Retina (tissue), 1 donor: ENCODE results near the gene SLC25A48.
A peak's percentile ranks its signal among the peaks of the same experiment; 100 is the strongest.

Experiments
- DNase-seq: peaks from one replicate; pipeline ENCODE4 v3.0.0-alpha.2; 2016

The SLC25A48 gene

DNA sequence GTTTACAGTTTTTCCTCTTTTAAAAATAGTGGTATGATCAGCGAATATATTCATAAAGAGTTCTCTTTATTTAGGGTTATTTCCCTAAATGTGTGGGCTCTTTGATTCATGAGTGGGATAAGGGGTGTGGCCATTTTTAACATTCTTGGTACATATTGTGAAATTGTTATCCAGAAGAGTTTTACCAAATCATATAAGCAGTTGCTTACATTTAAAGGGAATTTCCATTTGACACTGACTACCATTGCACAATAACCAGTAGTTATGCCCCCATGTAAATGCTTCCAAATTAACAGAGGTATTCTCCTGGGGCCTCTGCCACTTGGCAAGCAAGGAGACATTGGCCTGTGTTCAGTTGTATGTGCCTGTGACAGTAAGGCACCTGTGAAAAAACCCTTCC, 27.2 kb downstream of the SLC25A48 start:
- DNase-seq = no peak

DNA sequence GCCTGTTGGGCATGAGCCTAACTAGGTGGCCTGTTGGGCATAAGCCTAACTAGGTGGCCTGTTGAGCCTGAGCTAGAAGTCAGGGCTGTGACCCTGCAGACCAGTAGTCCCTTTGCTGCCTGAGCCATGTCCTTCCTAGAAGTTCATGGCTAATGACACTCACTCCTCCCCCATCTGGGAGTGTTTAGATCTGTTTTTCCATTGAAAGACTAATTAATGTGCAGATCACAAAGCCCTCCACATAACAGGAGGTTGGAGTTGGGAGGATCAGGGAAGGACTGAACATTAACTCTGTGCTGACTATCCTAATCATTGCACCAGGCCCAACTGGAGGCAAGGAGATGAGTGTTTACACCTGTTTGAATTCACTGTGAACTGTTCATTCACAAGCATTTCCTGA, 27.6 kb downstream of the SLC25A48 start:
- no peak for DNase-seq

DNA sequence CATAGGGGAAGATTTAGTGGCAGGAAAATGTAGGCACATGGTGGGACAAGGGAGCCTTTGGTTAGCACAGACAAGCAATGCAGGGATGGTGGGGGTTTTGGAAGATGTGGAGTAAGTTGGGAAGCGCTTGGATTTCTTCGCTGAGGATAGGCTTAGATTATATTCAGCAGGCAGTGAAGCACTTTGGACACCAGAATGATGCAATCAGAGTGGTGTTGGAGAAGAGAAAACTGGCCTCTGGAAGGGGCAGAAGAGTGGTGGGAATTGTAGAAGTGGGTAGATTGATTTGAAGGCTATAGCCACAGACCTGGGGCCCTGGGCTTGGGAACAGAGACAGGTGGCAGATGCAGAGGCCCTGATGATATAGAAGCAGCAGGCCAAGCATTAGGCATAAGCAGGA, 28.3 kb downstream of the SLC25A48 start:
- DNase-seq = no peak

- DNase-seq = no peak
Observed at GRCh38 chr5:135864503-135865435, 30.3 kb downstream of the SLC25A48 start.

DNA sequence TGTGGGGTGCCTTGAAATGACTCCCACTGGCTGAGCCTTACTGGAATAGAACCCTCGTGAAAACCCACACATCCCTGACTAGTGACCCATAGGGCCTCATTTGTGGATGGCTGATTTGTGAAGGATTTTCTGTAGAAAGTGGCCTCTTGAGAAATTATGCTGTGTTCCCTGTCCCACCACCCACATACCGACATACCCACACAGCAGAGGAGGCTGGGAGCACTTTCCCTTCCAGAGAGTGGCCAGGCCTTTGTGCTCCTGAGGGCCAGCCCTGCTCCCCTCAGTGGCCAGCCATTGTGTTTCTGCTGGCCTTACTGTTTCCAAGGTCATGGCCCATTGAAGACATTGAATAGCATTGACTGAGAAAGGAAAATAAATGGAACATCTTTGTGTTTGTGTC, 31.6 kb downstream of the SLC25A48 start:
- no peak for DNase-seq

DNA sequence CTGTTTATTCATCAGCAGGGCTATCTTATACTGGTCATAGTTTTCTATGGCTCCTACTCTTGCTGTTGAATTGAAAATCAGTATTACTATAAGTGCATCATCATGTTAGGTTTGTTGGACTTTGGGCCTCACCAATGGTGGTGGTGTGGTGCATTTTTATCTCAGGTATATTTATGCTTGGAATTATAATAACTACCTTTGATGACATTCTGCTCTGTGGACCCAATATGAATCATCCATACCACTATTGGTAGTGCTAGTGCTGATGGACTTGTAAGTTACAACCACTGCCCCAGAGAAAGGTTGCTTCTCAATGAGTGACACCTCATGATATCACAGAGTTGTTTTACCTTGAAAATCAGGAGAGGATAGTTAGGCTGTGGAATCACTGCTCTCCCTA, 33.1 kb downstream of the SLC25A48 start:
- no peak for DNase-seq

DNA sequence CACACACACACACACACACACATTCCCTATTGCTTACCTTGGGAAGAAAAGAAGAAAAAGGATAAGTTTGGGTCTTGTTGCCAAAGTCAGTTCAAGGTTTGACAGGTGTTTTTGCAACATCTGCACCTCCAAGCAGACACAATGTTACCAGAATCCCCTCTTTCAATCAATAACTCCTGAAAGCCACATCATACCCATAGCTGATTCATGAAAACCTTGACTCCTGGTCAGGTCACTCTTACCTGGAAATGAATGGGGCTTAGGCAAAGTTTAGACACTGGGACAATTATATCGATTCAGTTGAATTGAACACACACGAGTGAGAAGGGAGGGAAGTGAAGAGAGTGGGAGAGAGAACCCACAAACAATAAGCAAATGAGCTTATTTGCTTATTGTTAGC, 34.2 kb downstream of the SLC25A48 start:
- no peak for DNase-seq

GRCh38 chr5:135869276-135869675, 34.8 kb downstream of the SLC25A48 start:
- DNase-seq = no peak

DNA sequence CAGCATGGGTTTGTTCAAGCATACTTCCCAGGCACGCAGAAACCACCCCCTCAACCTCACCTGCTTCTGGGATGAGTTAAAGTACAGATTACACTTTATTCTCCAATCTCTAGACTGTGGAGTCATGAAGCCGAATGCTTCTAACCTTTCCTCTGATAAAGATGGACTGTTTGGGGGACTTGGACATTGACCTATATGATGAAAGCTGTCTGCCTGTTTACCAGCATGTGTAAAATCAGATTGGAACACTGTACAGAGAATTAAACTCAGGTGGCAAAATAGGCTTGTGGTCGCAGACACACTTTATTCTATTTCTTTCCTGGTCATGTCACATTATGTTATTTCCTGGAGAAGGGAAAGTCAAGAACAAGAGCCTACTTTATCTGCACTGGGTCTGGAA, 35.5 kb downstream of the SLC25A48 start:
- no peak for DNase-seq

DNA sequence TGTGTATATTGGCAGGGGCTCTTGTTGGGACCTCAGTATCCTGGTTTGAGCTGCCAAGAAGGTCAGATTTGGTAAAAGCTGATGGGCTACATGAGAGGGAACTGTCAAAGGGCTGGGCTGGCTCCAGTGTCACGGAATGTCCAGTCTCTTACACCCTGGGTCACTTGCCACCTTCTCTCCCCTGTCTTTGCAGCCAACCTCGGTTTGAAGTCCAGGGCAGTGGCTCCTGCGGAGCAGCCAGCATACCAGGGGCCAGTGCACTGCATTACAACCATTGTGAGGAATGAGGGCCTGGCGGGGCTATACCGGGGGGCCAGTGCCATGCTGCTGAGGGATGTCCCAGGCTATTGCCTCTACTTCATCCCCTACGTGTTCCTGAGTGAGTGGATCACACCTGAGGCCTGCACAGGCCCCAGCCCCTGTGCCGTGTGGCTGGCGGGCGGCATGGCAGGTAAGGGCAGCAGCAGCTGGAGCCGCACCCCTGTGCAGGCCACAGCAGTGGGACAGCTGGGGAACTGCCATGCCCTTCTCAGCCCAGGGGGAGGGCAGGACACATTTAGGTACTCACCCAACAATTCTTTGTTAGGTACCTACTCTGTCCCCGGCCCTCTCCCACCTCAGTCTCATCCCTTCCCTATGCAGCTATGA, 36.9 kb downstream of the SLC25A48 start:
- no peak for DNase-seq

GRCh38 chr5:135873831-135874230, 39.4 kb downstream of the SLC25A48 start:
- DNase-seq = no peak

- no peak for DNase-seq
Observed at GRCh38 chr5:135874461-135874860, 40.0 kb downstream of the SLC25A48 start.

DNA sequence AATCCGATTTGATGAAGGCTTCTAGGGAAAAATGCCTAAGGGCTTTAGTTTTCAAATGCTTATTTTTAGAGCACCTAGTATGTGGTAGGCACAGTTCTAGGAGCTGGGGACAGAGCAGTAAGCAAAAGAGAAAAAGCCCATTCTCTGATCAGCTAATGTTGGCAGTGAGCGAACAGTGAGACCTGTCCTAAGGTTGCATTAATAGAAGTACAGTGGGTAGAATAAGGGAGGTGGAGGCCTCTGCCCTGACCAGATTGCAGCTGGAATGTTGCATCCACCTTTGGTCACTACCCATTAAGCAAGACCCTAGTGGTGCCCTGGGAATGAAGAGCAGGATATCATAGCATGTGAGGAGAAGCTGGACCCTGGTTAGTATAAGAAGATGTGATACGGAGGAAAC, 41.1 kb downstream of the SLC25A48 start:
- DNase-seq = no peak

DNA sequence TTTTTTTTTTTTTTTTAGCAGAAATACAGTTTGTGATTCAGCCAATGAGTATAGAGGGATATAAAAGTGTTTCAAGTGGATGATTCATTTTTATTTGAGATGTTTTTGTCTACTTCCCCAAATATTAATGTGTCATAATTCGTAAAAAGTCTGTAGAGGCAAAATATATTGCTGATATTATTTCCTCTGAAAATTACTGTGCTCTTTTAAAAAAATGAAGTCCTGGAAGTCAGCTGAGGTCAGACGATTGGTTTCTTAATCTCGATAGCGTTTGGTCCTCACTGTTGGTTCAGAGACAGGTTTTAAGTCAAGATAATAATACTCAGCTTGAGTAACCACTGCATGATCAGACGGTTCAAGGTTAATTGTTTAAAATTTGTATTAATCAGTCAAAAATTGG, 41.7 kb downstream of the SLC25A48 start:
- no peak for DNase-seq

DNA sequence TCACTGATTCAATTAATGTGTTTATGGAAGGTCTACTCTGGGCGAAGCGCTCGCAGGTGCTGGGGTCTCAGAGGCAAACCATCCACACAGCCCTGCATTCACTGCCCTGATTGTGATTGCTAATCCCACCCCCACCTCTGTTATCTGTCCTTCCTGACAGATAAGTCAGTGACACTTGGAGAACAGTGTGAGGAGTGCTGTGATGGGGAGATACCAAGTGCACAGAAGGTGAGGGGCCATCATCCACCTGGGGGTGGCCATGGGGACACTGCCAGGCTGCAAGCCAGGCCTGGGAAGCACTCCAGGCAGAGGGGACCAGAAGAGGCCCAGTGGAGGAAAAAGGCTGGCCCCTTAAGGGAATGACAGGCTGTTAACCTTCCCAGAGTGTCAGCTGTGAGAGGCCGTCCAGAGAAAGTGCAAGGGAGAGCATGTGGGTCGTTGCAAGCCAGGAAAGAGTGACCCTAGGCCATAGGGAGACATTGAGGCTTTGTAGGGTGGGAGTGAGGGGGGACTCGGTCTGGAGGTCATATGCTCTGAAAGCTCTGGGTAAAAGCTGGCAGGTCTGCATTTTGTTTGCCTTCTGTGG, 43.2 kb downstream of the SLC25A48 start:
- DNase-seq = peak; percentile 60

- no peak for DNase-seq
Observed at GRCh38 chr5:135878156-135878620, 43.7 kb downstream of the SLC25A48 start.

DNA sequence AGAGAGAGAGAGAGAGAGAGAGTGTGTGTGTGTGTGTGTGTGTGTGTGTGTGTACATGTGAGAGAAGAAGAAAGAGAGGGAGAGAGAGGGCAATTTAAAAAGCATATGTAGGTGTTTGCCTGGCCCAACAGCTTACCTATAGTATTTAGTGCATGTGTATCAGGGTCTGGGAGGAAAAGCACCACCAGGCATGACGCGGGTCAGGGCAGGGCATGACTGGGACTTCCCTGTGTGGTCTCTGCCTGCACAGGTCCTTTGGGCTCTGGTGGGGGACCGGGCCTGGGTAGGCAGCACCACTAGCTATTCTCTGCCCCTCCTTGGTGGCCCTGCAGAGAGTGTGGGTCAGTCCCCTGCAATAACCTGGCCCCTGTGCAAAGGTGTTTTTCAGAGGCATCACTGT, 45.1 kb downstream of the SLC25A48 start:
- DNase-seq = no peak

- no peak for DNase-seq
Observed at GRCh38 chr5:135880278-135880677, 45.8 kb downstream of the SLC25A48 start.

- no peak for DNase-seq
Observed at GRCh38 chr5:135880801-135881200, 46.3 kb downstream of the SLC25A48 start.

- no peak for DNase-seq
Observed at GRCh38 chr5:135881244-135881643, 46.8 kb downstream of the SLC25A48 start.

DNA sequence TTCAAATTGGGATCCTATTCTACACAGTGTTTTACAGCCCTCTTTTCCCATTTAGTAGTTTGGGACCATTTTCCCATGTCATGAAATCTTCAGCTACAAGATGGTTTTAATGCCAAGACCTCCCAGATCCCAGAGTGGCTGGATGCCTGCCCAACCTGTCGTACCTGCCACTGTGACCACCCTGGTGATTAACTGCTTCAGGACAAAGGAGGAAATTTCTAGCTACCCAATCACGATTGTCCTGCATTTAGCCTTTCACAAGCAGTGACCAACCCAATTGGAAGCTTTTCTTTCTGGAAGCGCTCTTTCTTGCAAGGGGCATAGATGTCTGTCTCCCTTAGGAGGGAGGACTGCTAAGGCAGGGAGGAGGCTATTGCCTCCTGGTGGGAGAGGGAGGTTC, 47.4 kb downstream of the SLC25A48 start:
- DNase-seq = no peak

DNA sequence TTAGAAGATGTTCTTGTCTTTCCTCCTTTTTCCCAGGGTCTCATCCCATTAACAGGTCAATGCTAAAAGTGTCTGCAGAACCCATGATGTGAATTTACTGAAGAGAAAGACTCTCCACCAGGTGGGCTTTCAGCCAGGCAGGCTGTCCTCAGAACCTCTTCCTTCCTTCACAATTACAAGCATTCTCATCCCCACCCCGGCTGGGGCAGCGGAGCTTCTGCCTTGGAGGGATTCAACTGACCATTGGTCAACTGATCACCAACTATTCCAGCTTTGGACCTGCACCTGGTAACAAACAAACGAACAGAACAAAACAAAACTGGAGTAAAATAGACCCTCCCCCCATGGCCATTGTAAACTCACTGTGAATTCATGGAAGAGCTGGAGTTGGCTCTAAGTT, 48.6 kb downstream of the SLC25A48 start:
- no peak for DNase-seq

DNA sequence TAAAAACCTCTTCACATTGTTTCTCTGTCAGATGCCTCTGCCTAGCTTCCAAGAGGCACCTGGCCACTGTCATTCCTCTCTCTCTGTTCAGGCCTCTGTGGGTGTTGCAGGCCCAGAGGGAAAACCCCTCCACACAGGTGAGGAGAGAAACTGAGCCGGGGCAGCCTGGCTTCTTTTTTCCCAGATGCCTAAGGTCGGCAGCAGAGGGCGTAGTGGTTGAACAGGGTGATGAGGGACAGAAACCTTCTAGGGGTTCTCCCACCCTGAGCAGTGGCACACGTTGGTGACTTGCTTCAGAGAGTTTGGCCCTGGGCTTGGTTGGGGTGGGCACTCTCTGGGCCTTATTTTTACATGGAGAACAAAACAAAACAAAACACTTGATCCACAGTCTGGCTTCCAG, 49.0 kb downstream of the SLC25A48 start:
- DNase-seq = no peak

DNA sequence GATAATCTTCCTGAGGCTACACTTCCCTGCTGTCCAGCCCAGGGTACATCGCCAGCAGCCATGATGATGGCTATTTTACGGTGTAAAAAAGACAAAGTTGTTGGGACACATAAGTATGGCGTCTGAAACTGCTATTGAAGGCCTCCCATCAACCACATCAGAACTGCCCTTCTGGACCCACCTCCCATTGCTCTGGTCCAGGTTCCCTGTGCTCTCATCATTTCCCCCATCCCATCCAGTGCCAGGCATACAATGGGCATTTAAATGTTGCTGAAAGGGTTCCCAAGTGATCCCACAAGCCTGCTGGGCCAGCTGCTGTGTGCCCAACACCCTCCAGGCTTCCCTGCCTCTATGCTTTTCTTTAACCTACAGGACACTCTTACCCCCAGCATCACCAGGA, 50.6 kb downstream of the SLC25A48 start:
- DNase-seq = no peak
